NOMO-1 treated with dmso at 0.1 percent for 144 hours (cell line): Measurements from ENCODE around the gene HMGCS1.
"Not testable (repeated sequence)": the region's sequence is repeated elsewhere in the genome, so short reads cannot be mapped to it uniquely, and the experiment has no call there.

Experiments used
- DNase-seq: peaks from one replicate; lab custom pipeline; 2025; ENCODE audit not compliant: unreplicated experiment; lab: John Stamatoyannopoulos, UW

Gene HMGCS1

GRCh38 chr5:43279548-43280274 lies 33.5 kb downstream of the HMGCS1 start:
- DNase-seq: no peak

- DNase-seq: no peak
Observed at GRCh38 chr5:43275391-43275790, 37.8 kb downstream of the HMGCS1 start.

GRCh38 chr5:43274435-43275114 lies 38.6 kb downstream of the HMGCS1 start:
- DNase-seq: no peak

- DNase-seq: no peak
Observed at GRCh38 chr5:43273552-43273951, 39.7 kb downstream of the HMGCS1 start.

- DNase-seq: peak; percentile 11
Observed at GRCh38 chr5:43270645-43271044, 42.6 kb downstream of the HMGCS1 start.

GRCh38 chr5:43268188-43268820 lies 44.9 kb downstream of the HMGCS1 start:
- DNase-seq: no peak

- not testable (repeated sequence) for DNase-seq
Observed at GRCh38 chr5:43262269-43262668, 50.9 kb downstream of the HMGCS1 start.

GRCh38 chr5:43258116-43258515 lies 55.1 kb downstream of the HMGCS1 start:
- DNase-seq: no peak

- no peak for DNase-seq
Observed at GRCh38 chr5:43256261-43256966, 56.8 kb downstream of the HMGCS1 start.

- no peak for DNase-seq
Observed at GRCh38 chr5:43255704-43256103, 57.5 kb downstream of the HMGCS1 start.

GRCh38 chr5:43251754-43252153 lies 61.5 kb downstream of the HMGCS1 start:
- DNase-seq: no peak

- no peak for DNase-seq
Observed at GRCh38 chr5:43245724-43246385, 67.4 kb downstream of the HMGCS1 start.

- no peak for DNase-seq
Observed at GRCh38 chr5:43244823-43245565, 68.2 kb downstream of the HMGCS1 start.

- DNase-seq: no peak
Observed at GRCh38 chr5:43243270-43243669, 69.9 kb downstream of the HMGCS1 start.

- no peak for DNase-seq
Observed at GRCh38 chr5:43242196-43242595, 71.0 kb downstream of the HMGCS1 start.
